ENCODE data around the gene ARPP19. TPM values are rescaled to one million over a fixed set of nuclear protein-coding genes. Genes with fewer than 3 reads are reported as not detected.

The ARPP19 gene
- total and polyA plus RNA-seq, 9 of the 15 experiments (the other 6 are each of a cell fraction or from before 2014, with no cell fraction given), result 33.3 to 102 (median 60.5) TPM

- no peak for FAIRE-seq
- no peak for TF ChIP-seq NFYB (IDR thresholded peaks at IDR 0.05; ENCODE audit: extremely low read depth, insufficient read length)
- no peak for TF ChIP-seq GABPA (tag; conservative IDR thresholded peaks at IDR 0.05; ENCODE audit: low read depth)
- no peak for TF ChIP-seq USF1 (CRISPR knock-in tag; IDR thresholded peaks at IDR 0.05)
- no peak for TF ChIP-seq ZNF224 (CRISPR knock-in tag; IDR thresholded peaks at IDR 0.05)
- no peak for TF ChIP-seq TSHZ1 (CRISPR knock-in tag; IDR thresholded peaks at IDR 0.05)
- no peak for TF ChIP-seq WHSC1 (IDR thresholded peaks at IDR 0.05; ENCODE audit: low read length)
- TF ChIP-seq HOXB6 (CRISPR knock-in tag; IDR thresholded peaks at IDR 0.05; ENCODE audit: borderline replicate concordance), result no peak
- no peak for TF ChIP-seq PHF20 (IDR thresholded peaks at IDR 0.05; ENCODE audit: partially characterized antibody)
- DNase-seq (ENCODE audit: extremely low read depth in 1 of 4, low spot score in 3 of 4), result no peak
- POLR2A ChIA-PET, result no interaction called here
- Histone ChIP-seq H3K36me3 (ENCODE audit: control insufficient read depth, insufficient read depth, low read length) (no peaks in the 10 kb centered on the region), H3K27ac (ENCODE audit: extremely low read depth, low read depth, low read length) (no peak overlapping the region), H3K9ac (ENCODE audit: insufficient read depth in 1 of 2, low read depth in 2 of 2, low read length in 2 of 2) (no peak overlapping the region), H3K79me2 (ENCODE audit: control insufficient read depth, insufficient read depth, low read length) (no peaks in the 10 kb centered on the region), H3K27me3 (ENCODE audit: control insufficient read depth in 2 of 2, insufficient read depth in 2 of 2, low read length in 2 of 2) (no peaks in the 10 kb centered on the region), H3K4me1 (replicated peaks in 1 of 2; ENCODE audit: control insufficient read depth in 2 of 2, insufficient read depth in 2 of 2, low read length in 2 of 2) (no peaks in the 10 kb centered on the region), H3K4me3 (no peak overlapping the region), H3K4me2 (ENCODE audit: insufficient read depth, low read length) (no peak overlapping the region), H4K20me1 (replicated peaks; ENCODE audit: control insufficient read depth, insufficient read depth, low read length) (no peaks in the 10 kb centered on the region), H3K9me3 (replicated peaks; ENCODE audit: control insufficient read depth, insufficient read depth, low read depth, low read length) (no peaks in the 10 kb centered on the region), H3K9me1 (ENCODE audit: control insufficient read depth, insufficient read depth, low read length) (no peaks in the 10 kb centered on the region), H2AFZ (ENCODE audit: low read depth, low read length) (no peak overlapping the region)
- intact Hi-C loops (cut with micrococcal nuclease) (no loop called here), in situ Hi-C loops (cut with MboI) (no loop called here)
- CTCF ChIA-PET (ENCODE audit: low intra/inter-chr PET ratio), result no interaction called here
- BruUV-seq (replicated peaks), result no TSS peak
- no peak for ATAC-seq
- WGBS (ENCODE audit: insufficient coverage, low coverage, missing lambda C conversion rate), result 38% methylated on average over 8 of the region's 8 CpGs
Measured at GRCh38 chr15:52579852-52580251, 11.0 kb upstream of the ARPP19 start.
